ENCODE results near the gene ADAP1. TPM values are rescaled to one million over a fixed set of nuclear protein-coding genes. Genes with fewer than 3 reads are reported as not detected.

Gene ADAP1
- total and polyA plus RNA-seq, 2 of the 13 experiments (the other 11 are each of a cell fraction or from before 2014, with no cell fraction given): 10.5 to 24.6 TPM

DNA sequence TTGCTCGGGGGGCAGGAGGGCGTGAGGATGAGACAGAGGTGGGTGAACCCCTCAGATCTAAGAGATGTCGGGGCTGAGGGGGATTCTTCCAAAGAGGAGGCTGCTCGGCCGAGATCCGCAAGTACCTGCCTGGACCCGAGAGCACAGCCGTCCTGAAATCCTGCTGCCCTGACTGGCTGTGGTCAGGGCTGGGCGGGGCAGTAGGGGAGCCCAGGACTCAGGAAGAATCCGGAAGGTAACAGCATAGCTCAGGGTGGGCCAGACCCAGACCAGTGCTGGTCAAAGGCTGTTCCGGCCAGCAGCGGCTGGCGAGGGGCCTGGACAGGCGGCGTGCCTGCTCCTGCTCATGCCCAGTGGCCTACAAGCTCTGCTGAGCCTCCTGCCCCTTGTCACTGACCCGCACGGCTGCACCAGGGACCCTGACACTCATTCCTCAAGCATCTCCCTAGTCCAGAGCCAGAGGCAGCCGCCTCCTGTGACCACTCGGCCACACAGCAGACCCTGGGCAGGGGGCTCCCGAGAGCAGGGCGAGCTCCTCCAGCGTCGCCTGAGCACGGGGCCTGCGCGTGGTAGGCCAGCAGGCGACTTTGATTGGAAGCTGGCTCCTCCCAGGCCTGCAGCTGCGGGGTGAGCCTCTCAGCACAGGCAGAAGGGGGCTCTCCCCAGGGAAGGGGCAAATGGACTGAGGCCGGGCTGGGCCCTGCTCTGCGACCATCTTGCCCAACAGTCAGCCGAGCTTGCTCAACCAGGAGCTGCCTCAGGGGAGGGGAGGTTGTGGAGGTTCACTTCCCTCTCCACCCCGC, 3.1 kb upstream of the ADAP1 start (continued):
- TF ChIP-seq HMG20B (CRISPR knock-in tag; conservative IDR thresholded peaks at IDR 0.05): 0 out of 2 replicates have a peak, but pooled peaks have one; percentile 35
- TF ChIP-seq, protein P1, sequence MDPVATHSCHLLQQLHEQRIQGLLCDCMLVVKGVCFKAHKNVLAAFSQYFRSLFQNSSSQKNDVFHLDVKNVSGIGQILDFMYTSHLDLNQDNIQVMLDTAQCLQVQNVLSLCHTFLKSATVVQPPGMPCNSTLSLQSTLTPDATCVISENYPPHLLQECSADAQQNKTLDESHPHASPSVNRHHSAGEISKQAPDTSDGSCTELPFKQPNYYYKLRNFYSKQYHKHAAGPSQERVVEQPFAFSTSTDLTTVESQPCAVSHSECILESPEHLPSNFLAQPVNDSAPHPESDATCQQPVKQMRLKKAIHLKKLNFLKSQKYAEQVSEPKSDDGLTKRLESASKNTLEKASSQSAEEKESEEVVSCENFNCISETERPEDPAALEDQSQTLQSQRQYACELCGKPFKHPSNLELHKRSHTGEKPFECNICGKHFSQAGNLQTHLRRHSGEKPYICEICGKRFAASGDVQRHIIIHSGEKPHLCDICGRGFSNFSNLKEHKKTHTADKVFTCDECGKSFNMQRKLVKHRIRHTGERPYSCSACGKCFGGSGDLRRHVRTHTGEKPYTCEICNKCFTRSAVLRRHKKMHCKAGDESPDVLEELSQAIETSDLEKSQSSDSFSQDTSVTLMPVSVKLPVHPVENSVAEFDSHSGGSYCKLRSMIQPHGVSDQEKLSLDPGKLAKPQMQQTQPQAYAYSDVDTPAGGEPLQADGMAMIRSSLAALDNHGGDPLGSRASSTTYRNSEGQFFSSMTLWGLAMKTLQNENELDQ (CRISPR knock-in tag; IDR thresholded peaks at IDR 0.05; ENCODE audit: borderline replicate concordance): no peak
- no peak; the same call in 1 of the 2 replicates for TF ChIP-seq ZNF484 (CRISPR knock-in tag; IDR thresholded peaks at IDR 0.05; ENCODE audit: borderline replicate concordance, low read depth)
- TF ChIP-seq ZNF558 (CRISPR knock-in tag; IDR thresholded peaks at IDR 0.05; ENCODE audit: borderline replicate concordance): peak; percentile 93; the same call in 1 of the 2 replicates
- no peak for TF ChIP-seq PRPF4 (IDR thresholded peaks at IDR 0.05; ENCODE audit: low read depth, low read length, poor library complexity, severe bottlenecking)
- TF ChIP-seq, protein P2, sequence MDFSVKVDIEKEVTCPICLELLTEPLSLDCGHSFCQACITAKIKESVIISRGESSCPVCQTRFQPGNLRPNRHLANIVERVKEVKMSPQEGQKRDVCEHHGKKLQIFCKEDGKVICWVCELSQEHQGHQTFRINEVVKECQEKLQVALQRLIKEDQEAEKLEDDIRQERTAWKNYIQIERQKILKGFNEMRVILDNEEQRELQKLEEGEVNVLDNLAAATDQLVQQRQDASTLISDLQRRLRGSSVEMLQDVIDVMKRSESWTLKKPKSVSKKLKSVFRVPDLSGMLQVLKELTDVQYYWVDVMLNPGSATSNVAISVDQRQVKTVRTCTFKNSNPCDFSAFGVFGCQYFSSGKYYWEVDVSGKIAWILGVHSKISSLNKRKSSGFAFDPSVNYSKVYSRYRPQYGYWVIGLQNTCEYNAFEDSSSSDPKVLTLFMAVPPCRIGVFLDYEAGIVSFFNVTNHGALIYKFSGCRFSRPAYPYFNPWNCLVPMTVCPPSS (IDR thresholded peaks at IDR 0.05): no peak
- peak; percentile 96 for TF ChIP-seq ZMAT3 (CRISPR knock-in tag; conservative IDR thresholded peaks at IDR 0.05)
- TF ChIP-seq ZFP36 (IDR thresholded peaks at IDR 0.05; ENCODE audit: borderline replicate concordance, low read depth, low read length, partially characterized antibody): no peak
- TF ChIP-seq SOX13 (IDR thresholded peaks at IDR 0.05): no peak
- peak in 1 of 2 experiments; percentile 33; a peak in 1 of 4 replicates for TF ChIP-seq SOX13 (CRISPR knock-in tag; conservative IDR thresholded peaks at IDR 0.05 in 1 of 2, IDR thresholded peaks at IDR 0.05 in 1 of 2)
- TF ChIP-seq ZNF512B (CRISPR knock-in tag; IDR thresholded peaks at IDR 0.05; ENCODE audit: borderline replicate concordance): peak; percentile 74; the same call in 1 of the 2 replicates
- TF ChIP-seq NFKB2 (CRISPR knock-in tag; IDR thresholded peaks at IDR 0.05; ENCODE audit: borderline replicate concordance): peak; percentile 95; the same call in 1 of the 2 replicates
- TF ChIP-seq PRDM15 (CRISPR knock-in tag; IDR thresholded peaks at IDR 0.05): peak; percentile 35; the same call in 1 of the 2 replicates
- TF ChIP-seq GTF2F1 (IDR thresholded peaks at IDR 0.05; ENCODE audit: low read length): no peak
- peak; percentile 82; the same call in 1 of the 2 replicates for TF ChIP-seq REPIN1 (CRISPR knock-in tag; IDR thresholded peaks at IDR 0.05; ENCODE audit: borderline replicate concordance, low read depth)
